Measurements from ENCODE around the gene SLC15A1. TPM values are rescaled to one million over a fixed set of nuclear protein-coding genes. Genes with fewer than 3 reads are reported as not detected.

The SLC15A1 gene
- total and polyA plus RNA-seq, 4 donors = 5.8 to 19.7 (median 11.6) TPM

DNA sequence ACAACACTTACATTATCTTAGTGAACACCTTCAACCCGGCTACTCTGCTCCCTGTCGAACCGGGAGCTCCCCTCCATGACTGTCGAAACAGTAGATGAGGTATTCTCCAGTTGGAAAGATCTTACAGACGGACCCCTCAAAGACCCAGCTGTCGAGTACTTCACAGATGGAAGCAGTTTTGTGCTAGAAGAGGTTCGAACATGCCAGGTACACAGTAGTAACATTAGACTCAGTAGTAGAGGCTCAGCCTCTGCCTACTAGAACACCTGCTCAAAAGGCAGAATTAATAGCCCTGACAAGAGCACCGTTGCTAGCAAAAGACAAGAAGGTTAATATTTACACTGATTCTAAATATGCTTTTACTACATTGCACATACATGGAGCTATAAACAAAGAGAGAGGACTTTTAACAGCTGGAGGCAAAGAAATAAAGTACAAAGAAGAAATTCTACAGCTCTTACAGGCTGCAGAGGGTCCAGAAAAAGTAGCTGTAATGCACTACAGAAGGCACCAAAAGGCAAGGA lies 13.6 kb upstream of the SLC15A1 start:
- DNase-seq (ENCODE audit: low spot score) = no peak
- H3K9me3 ChIP-seq (ENCODE audit: control insufficient read depth in 4 of 4, low read length in 3 of 4) = no peaks in the 10 kb centered on the region
- TF ChIP-seq SP1 (IDR thresholded peaks at IDR 0.05) = no peak
- TF ChIP-seq GABPA (IDR thresholded peaks at IDR 0.05 in 1 of 2, conservative IDR thresholded peaks at IDR 0.05 in 1 of 2) = no peak
- TF ChIP-seq, protein P1, sequence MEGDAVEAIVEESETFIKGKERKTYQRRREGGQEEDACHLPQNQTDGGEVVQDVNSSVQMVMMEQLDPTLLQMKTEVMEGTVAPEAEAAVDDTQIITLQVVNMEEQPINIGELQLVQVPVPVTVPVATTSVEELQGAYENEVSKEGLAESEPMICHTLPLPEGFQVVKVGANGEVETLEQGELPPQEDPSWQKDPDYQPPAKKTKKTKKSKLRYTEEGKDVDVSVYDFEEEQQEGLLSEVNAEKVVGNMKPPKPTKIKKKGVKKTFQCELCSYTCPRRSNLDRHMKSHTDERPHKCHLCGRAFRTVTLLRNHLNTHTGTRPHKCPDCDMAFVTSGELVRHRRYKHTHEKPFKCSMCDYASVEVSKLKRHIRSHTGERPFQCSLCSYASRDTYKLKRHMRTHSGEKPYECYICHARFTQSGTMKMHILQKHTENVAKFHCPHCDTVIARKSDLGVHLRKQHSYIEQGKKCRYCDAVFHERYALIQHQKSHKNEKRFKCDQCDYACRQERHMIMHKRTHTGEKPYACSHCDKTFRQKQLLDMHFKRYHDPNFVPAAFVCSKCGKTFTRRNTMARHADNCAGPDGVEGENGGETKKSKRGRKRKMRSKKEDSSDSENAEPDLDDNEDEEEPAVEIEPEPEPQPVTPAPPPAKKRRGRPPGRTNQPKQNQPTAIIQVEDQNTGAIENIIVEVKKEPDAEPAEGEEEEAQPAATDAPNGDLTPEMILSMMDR (IDR thresholded peaks at IDR 0.05; ENCODE audit: low read depth, low read length, missing input control) = no peak
- TF ChIP-seq, protein P2, sequence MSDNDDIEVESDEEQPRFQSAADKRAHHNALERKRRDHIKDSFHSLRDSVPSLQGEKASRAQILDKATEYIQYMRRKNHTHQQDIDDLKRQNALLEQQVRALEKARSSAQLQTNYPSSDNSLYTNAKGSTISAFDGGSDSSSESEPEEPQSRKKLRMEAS (IDR thresholded peaks at IDR 0.05) = no peak
- no peak for TF ChIP-seq JUND (IDR thresholded peaks at IDR 0.05)
- TF ChIP-seq HNF4A (conservative IDR thresholded peaks at IDR 0.05) = no peak
- TF ChIP-seq, protein P3, sequence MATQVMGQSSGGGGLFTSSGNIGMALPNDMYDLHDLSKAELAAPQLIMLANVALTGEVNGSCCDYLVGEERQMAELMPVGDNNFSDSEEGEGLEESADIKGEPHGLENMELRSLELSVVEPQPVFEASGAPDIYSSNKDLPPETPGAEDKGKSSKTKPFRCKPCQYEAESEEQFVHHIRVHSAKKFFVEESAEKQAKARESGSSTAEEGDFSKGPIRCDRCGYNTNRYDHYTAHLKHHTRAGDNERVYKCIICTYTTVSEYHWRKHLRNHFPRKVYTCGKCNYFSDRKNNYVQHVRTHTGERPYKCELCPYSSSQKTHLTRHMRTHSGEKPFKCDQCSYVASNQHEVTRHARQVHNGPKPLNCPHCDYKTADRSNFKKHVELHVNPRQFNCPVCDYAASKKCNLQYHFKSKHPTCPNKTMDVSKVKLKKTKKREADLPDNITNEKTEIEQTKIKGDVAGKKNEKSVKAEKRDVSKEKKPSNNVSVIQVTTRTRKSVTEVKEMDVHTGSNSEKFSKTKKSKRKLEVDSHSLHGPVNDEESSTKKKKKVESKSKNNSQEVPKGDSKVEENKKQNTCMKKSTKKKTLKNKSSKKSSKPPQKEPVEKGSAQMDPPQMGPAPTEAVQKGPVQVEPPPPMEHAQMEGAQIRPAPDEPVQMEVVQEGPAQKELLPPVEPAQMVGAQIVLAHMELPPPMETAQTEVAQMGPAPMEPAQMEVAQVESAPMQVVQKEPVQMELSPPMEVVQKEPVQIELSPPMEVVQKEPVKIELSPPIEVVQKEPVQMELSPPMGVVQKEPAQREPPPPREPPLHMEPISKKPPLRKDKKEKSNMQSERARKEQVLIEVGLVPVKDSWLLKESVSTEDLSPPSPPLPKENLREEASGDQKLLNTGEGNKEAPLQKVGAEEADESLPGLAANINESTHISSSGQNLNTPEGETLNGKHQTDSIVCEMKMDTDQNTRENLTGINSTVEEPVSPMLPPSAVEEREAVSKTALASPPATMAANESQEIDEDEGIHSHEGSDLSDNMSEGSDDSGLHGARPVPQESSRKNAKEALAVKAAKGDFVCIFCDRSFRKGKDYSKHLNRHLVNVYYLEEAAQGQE (IDR thresholded peaks at IDR 0.05) = no peak
- TF ChIP-seq, protein P4, sequence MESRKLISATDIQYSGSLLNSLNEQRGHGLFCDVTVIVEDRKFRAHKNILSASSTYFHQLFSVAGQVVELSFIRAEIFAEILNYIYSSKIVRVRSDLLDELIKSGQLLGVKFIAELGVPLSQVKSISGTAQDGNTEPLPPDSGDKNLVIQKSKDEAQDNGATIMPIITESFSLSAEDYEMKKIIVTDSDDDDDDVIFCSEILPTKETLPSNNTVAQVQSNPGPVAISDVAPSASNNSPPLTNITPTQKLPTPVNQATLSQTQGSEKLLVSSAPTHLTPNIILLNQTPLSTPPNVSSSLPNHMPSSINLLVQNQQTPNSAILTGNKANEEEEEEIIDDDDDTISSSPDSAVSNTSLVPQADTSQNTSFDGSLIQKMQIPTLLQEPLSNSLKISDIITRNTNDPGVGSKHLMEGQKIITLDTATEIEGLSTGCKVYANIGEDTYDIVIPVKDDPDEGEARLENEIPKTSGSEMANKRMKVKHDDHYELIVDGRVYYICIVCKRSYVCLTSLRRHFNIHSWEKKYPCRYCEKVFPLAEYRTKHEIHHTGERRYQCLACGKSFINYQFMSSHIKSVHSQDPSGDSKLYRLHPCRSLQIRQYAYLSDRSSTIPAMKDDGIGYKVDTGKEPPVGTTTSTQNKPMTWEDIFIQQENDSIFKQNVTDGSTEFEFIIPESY (IDR thresholded peaks at IDR 0.05) = no peak
- no peak for TF ChIP-seq RXRA (IDR thresholded peaks at IDR 0.05)
- TF ChIP-seq, protein P5, sequence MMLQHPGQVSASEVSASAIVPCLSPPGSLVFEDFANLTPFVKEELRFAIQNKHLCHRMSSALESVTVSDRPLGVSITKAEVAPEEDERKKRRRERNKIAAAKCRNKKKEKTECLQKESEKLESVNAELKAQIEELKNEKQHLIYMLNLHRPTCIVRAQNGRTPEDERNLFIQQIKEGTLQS (IDR thresholded peaks at IDR 0.05) = no peak
- no peak for TF ChIP-seq YY1 (IDR thresholded peaks at IDR 0.05)
- TF ChIP-seq FOXA1 (IDR thresholded peaks at IDR 0.05) = no peak
- TF ChIP-seq NR2F2 (IDR thresholded peaks at IDR 0.05) = no peak
- no peak for TF ChIP-seq RAD21 (IDR thresholded peaks at IDR 0.05)
- TF ChIP-seq EGR1 (IDR thresholded peaks at IDR 0.05; ENCODE audit: low read depth in 2 of 2) = no peak
- no peak for TF ChIP-seq TAF1 (conservative IDR thresholded peaks at IDR 0.05)
- no peak for TF ChIP-seq HNF4G (IDR thresholded peaks at IDR 0.05)
- TF ChIP-seq FOXA2 (IDR thresholded peaks at IDR 0.05) = no peak
- peaks cover 2 to 20% (median 14%) of the 10 kb centered on the region in 4 donors for H3K4me1 ChIP-seq (ENCODE audit: control insufficient read depth in 4 of 4, insufficient read depth in 4 of 4, low read length in 3 of 4)
- H3K27me3 ChIP-seq (ENCODE audit: control insufficient read depth in 4 of 4, insufficient read depth in 4 of 4, low read length in 3 of 4) = no peaks in the 10 kb centered on the region
- 80% methylated on average over 8 of the region's 8 CpGs for WGBS
- H3K9ac ChIP-seq (ENCODE audit: low read depth in 1 of 2, low read length in 2 of 2) = no peak overlapping the region
- no peaks in the 10 kb centered on the region for H3K36me3 ChIP-seq (ENCODE audit: control insufficient read depth in 4 of 4, insufficient read depth in 3 of 4, low read depth in 1 of 4, low read length in 3 of 4)
- H3K27ac ChIP-seq (ENCODE audit: low read depth in 1 of 2, low read length in 2 of 2) = no peak overlapping the region
- H3K4me3 ChIP-seq (ENCODE audit: low read depth in 1 of 3, low read length in 3 of 3) = no peak overlapping the region

All from liver (tissue), 9 donors.